ENCODE measurements around the gene HPSE2. TPM values are rescaled to one million over a fixed set of nuclear protein-coding genes. Genes with fewer than 3 reads are reported as not detected.

HPSE2 gene
- total RNA-seq, 1 donor from 2014 or later: not detected

DNA sequence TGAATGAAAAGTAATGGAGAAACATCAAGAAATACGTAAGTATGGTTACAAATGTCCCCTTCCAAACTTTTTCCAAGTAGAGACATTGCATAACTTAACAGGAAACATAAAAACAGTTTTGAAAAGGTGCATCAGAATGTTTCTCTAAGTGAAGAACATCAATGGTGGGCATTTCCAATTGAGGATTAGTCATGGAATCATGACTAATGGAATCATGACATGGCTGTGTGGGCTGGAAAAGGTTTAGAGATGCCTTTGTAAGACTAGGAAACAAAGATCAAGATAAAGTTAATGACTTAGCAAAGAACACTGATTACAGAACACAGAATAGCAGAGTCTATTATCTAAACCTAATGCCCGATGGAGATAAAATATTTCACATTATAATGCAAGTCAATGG lies 272.0 kb downstream of the HPSE2 start:
- H3K36me3 Mint-ChIP-seq (ENCODE audit: low read depth): no peaks in the 10 kb centered on the region
- DNase-seq (ENCODE audit: low spot score): no peak
- no peaks in the 10 kb centered on the region for H3K9me3 Mint-ChIP-seq
- intact Hi-C loops (cut with micrococcal nuclease): no loop called here
- H3K4me3 Mint-ChIP-seq (ENCODE audit: low read depth): no peak overlapping the region
- H3K27ac Mint-ChIP-seq: no peak overlapping the region
- H3K4me1 Mint-ChIP-seq (ENCODE audit: low read depth): no peaks in the 10 kb centered on the region
- no peaks in the 10 kb centered on the region for H3K27me3 Mint-ChIP-seq (ENCODE audit: low read depth)

DNA sequence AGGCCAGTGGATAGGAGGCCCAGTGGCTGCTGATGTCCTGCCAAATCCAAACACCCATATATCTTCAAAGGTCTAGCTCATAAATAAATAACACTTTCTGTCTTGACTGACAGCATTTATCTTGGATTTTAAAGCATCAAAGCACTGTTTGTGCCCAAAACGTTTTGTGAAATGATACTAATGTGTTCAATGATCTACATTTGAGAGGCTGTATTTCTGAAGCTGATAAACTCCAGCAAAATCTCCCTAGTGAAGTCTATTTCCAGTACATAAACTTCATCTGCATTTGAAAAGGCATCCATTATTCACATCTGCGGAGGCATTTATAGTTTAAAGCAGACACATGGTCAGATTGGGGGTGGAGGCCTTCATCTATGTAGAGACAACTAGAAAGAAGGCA lies 276.3 kb downstream of the HPSE2 start:
- H3K36me3 Mint-ChIP-seq (ENCODE audit: low read depth): no peaks in the 10 kb centered on the region
- intact Hi-C loops (cut with micrococcal nuclease): no loop called here
- no peak overlapping the region for H3K27ac Mint-ChIP-seq
- H3K4me1 Mint-ChIP-seq (ENCODE audit: low read depth): no peaks in the 10 kb centered on the region
- no peaks in the 10 kb centered on the region for H3K27me3 Mint-ChIP-seq (ENCODE audit: low read depth)
- no peak for DNase-seq (ENCODE audit: low spot score)
- H3K9me3 Mint-ChIP-seq: no peaks in the 10 kb centered on the region
- H3K4me3 Mint-ChIP-seq (ENCODE audit: low read depth): no peak overlapping the region

DNA sequence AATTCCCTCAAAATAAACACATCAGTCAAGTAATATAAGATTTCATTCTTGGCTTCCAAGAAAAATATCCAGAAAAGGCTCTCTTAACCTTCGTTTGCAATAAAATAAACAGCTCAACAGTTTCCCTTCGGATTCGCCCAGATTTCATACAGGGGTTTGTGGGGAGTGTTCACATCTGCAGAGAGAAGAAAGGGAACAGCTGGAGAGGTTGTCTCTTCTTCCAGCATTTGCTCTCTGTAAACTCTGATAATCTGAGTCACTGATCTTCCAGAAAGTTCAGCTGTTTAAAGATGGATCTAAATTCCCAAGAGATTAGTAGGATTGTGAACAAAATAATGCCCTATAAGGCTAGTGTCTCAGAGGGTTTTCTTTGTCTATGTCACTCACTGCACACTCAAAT lies 277.9 kb downstream of the HPSE2 start:
- intact Hi-C loops (cut with micrococcal nuclease): no loop called here
- Mint-ChIP-seq H3K4me3 (ENCODE audit: low read depth) (no peak overlapping the region), H3K4me1 (ENCODE audit: low read depth) (no peaks in the 10 kb centered on the region), H3K27me3 (ENCODE audit: low read depth) (no peaks in the 10 kb centered on the region), H3K36me3 (ENCODE audit: low read depth) (no peaks in the 10 kb centered on the region), H3K27ac (no peak overlapping the region), H3K9me3 (no peaks in the 10 kb centered on the region)
- DNase-seq (ENCODE audit: low spot score): no peak

DNA sequence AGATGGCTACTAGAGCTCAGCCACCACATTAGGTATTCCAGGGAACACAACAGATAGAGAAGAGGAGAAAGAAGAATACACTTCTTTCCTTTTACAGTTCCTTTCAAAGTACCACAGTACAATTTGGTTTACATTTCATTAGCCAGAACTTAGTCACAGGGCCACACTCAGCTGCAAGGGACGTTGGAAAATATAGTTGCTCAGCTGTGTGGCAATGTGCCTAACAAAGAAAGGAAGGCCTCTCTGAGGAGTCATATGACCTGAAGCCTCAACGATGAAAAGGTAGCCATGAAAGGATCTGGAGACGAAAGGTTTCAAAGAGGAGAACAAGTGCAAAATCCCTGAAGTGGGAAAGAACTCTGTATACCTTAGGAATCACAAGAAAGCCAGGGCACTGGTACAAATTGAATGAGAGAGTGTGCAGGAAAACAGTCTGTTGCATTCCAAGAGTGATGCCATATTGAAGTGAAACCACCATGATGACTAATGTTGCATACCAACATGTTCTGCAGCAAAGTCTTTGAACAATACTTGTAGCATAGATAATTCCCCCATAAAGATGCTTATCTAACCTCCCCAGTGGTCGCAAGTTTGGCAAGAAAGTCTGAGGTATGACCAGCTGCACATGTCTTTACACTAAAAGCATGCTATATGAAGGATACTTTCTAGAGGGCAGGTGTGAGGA lies 278.9 kb downstream of the HPSE2 start:
- H3K27me3 Mint-ChIP-seq (ENCODE audit: low read depth): no peaks in the 10 kb centered on the region

DNA sequence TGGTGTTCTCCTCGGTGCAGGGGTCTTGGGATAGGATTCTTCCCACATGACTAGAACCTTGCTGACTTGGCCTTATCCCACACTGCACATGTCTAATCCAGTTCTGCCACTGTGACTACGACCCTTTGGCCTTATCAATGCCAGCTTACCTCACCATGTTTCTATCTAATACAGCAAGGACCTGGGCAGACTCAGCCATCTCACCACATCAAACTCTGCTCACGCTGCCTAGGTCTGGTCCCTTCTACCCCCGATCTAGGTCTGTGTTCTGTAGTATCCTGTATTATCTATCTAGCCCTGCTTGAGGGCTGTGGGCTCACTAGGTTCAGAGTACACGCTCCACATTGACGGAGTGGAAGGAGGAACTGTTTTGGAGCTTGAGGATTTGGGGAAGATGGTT lies 282.4 kb downstream of the HPSE2 start:
- intact Hi-C loops (cut with micrococcal nuclease): no loop called here
- H3K36me3 Mint-ChIP-seq (ENCODE audit: low read depth): no peaks in the 10 kb centered on the region
- H3K9me3 Mint-ChIP-seq: no peaks in the 10 kb centered on the region
- DNase-seq (ENCODE audit: low spot score): no peak
- no peak overlapping the region for H3K4me3 Mint-ChIP-seq (ENCODE audit: low read depth)
- no peaks in the 10 kb centered on the region for H3K27me3 Mint-ChIP-seq (ENCODE audit: low read depth)
- no peak overlapping the region for H3K27ac Mint-ChIP-seq
- H3K4me1 Mint-ChIP-seq (ENCODE audit: low read depth): no peaks in the 10 kb centered on the region

More for the DNA sequence above, 278.9 kb downstream of the HPSE2 start:
- Mint-ChIP-seq H3K9me3 (no peaks in the 10 kb centered on the region), H3K4me3 (ENCODE audit: low read depth) (no peak overlapping the region), H3K36me3 (ENCODE audit: low read depth) (no peaks in the 10 kb centered on the region), H3K27ac (no peak overlapping the region), H3K4me1 (ENCODE audit: low read depth) (no peaks in the 10 kb centered on the region)
- DNase-seq (ENCODE audit: low spot score): no peak
- intact Hi-C loops (cut with micrococcal nuclease): no loop called here

DNA sequence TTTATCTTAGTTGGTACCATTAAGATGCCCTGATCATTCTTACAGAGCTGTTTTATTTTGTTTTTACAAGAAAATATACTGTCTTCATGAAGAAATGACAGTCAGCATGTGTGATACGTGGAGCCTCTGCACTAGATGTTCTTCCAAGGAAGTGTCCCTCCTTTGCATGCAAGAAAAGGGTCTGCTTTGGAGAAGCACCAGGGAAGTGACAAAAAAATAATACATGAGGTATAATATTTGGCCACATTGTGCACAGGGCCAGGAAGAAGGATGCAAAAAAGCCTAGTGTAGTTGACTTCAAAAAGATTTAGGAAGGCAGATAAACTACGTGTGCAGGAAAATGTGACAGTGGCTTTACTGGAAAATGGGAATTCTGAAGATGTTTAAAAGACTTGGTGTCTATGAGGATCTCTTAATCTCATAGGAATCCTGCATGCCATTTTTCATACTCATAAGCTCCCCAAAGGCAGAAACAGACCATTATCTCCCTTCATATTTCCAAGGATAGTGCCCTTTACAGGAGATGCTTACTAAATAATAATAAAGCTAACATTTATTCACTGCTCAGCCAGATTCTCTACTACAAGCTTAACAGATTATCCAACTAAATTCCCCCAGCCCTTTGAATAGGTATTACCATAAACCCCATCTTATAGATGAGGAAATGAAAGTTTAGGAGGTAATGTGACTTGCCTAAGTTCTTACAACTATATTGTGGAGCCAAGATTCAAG lies 284.2 kb downstream of the HPSE2 start:
- no peak overlapping the region for H3K27ac Mint-ChIP-seq
- H3K36me3 Mint-ChIP-seq (ENCODE audit: low read depth): no peaks in the 10 kb centered on the region
- intact Hi-C loops (cut with micrococcal nuclease): no loop called here
- H3K4me3 Mint-ChIP-seq (ENCODE audit: low read depth): no peak overlapping the region
- no peaks in the 10 kb centered on the region for H3K27me3 Mint-ChIP-seq (ENCODE audit: low read depth)
- no peak for DNase-seq (ENCODE audit: low spot score)
- H3K9me3 Mint-ChIP-seq: no peaks in the 10 kb centered on the region
- no peaks in the 10 kb centered on the region for H3K4me1 Mint-ChIP-seq (ENCODE audit: low read depth)

DNA sequence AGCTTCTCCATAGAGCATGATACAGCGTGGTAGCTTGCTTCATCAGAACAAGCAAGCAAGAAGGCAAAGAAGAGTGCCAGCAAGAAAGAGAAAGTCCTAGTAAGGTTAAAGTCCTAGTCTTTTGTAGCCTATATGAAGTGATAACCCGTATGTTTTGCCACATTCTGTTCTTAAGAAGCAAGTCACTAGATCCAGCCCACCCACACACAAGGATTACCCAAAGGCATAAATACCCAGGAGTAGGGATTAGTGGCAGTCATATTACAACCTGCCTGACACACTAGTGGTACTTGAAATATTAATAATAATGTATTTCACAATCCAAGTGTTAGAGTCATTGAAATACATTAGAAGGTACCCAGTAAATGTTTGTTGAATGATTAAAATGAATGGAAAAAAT lies 285.5 kb downstream of the HPSE2 start:
- Mint-ChIP-seq H3K9me3 (no peaks in the 10 kb centered on the region), H3K27ac (no peak overlapping the region), H3K4me1 (ENCODE audit: low read depth) (no peaks in the 10 kb centered on the region), H3K4me3 (ENCODE audit: low read depth) (no peak overlapping the region), H3K27me3 (ENCODE audit: low read depth) (no peaks in the 10 kb centered on the region), H3K36me3 (ENCODE audit: low read depth) (no peaks in the 10 kb centered on the region)
- intact Hi-C loops (cut with micrococcal nuclease): no loop called here
- DNase-seq (ENCODE audit: low spot score): no peak

DNA sequence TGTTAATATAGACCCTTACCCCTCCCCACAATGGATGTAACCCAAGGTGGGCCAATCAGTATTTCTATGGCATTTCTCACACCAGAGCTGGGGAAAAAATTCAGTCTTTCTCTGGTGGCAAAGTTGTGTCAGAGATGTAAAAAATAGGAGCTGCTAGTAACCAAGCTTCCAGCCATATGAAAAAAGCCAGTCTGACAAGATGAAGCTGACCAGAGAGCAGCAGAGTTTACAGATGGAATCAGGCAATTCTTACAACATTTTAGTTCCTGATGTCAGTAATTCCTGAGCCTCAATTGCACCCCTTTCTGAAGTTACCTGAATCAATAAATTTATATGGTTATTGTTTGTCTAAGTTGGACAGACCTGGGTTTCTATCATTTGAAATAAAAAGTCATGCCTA lies 286.3 kb downstream of the HPSE2 start:
- no peak overlapping the region for H3K27ac Mint-ChIP-seq
- intact Hi-C loops (cut with micrococcal nuclease): no loop called here
- no peaks in the 10 kb centered on the region for H3K4me1 Mint-ChIP-seq (ENCODE audit: low read depth)

DNA sequence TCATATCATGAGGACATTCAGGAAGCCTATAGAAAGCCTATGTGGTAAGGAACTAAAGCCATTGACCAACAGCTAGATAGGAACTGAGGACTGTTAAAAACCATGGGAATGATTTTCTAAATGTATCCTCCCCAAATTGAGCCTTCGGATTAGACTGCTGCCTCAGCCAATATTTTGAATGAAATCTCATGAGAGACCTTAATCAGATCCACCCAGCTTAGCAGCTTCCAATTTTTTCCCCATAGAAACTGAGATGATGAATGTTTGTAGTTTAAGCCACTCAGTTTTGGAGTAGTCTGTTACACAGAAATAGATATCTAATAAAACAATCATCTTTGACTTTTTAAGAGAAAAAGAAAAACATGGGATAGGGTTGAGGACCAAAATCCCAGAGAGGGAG lies 292.0 kb downstream of the HPSE2 start:
- no peaks in the 10 kb centered on the region for H3K36me3 Mint-ChIP-seq (ENCODE audit: low read depth)
- no peaks in the 10 kb centered on the region for H3K4me1 Mint-ChIP-seq (ENCODE audit: low read depth)
- intact Hi-C loops (cut with micrococcal nuclease): no loop called here
- no peaks in the 10 kb centered on the region for H3K9me3 Mint-ChIP-seq
- H3K4me3 Mint-ChIP-seq (ENCODE audit: low read depth): no peak overlapping the region
- no peak overlapping the region for H3K27ac Mint-ChIP-seq
- H3K27me3 Mint-ChIP-seq (ENCODE audit: low read depth): no peaks in the 10 kb centered on the region
- no peak for DNase-seq (ENCODE audit: low spot score)

More for the DNA sequence above, 286.3 kb downstream of the HPSE2 start:
- H3K36me3 Mint-ChIP-seq (ENCODE audit: low read depth): no peaks in the 10 kb centered on the region
- no peak overlapping the region for H3K4me3 Mint-ChIP-seq (ENCODE audit: low read depth)
- H3K9me3 Mint-ChIP-seq: no peaks in the 10 kb centered on the region
- no peaks in the 10 kb centered on the region for H3K27me3 Mint-ChIP-seq (ENCODE audit: low read depth)
- DNase-seq (ENCODE audit: low spot score): no peak

DNA sequence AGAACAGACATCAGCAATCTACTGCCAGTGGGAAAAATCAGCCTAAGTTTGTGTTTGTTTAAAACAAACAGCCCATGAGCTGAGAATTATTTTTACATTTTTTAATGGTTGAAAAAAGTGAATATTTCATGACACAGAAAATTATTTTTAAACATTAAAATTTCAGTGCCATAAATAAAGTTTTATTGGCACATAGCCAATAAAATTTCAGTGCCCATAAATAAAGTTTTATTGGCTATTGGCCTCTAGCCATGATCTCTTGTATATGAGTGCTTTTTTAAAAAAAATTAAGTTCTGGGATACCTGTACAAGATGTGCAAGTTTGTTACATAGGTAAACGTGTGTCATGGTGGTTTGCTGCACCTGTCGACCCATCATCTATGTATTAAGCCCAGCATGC lies 305.9 kb downstream of the HPSE2 start:
- intact Hi-C loops (cut with micrococcal nuclease): no loop called here
- H3K4me3 Mint-ChIP-seq (ENCODE audit: low read depth): no peak overlapping the region

DNA sequence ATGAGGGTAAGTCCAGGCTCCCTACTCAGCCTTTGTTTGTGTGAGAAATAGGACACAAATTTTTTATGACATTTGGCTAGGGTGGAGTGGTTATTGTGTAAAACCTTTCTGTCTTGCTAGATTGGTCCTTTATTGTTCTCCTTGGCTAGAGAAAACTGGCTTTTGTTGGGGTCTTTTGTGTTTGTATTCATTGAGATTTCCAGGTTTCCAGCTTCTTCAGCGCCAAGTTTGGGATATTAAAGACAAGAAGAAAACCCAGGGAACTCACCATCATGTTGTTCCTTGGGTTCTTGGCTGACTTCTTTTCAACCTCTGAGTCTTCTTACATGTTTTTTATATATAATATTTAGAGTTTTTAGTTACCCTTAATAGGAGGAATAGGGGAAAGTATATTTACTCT lies 310.0 kb downstream of the HPSE2 start:
- no peaks in the 10 kb centered on the region for H3K36me3 Mint-ChIP-seq (ENCODE audit: low read depth)
- intact Hi-C loops (cut with micrococcal nuclease): no loop called here
- H3K27ac Mint-ChIP-seq: no peak overlapping the region
- H3K9me3 Mint-ChIP-seq: no peaks in the 10 kb centered on the region
- DNase-seq (ENCODE audit: low spot score): no peak
- H3K4me3 Mint-ChIP-seq (ENCODE audit: low read depth): no peak overlapping the region
- no peaks in the 10 kb centered on the region for H3K4me1 Mint-ChIP-seq (ENCODE audit: low read depth)
- no peaks in the 10 kb centered on the region for H3K27me3 Mint-ChIP-seq (ENCODE audit: low read depth)

More for the DNA sequence above, 305.9 kb downstream of the HPSE2 start:
- Mint-ChIP-seq H3K9me3 (peaks cover 11% of the 10 kb centered on the region), H3K36me3 (ENCODE audit: low read depth) (no peaks in the 10 kb centered on the region), H3K27me3 (ENCODE audit: low read depth) (no peaks in the 10 kb centered on the region), H3K4me1 (ENCODE audit: low read depth) (no peaks in the 10 kb centered on the region), H3K27ac (no peak overlapping the region)
- no peak for DNase-seq (ENCODE audit: low spot score)

DNA sequence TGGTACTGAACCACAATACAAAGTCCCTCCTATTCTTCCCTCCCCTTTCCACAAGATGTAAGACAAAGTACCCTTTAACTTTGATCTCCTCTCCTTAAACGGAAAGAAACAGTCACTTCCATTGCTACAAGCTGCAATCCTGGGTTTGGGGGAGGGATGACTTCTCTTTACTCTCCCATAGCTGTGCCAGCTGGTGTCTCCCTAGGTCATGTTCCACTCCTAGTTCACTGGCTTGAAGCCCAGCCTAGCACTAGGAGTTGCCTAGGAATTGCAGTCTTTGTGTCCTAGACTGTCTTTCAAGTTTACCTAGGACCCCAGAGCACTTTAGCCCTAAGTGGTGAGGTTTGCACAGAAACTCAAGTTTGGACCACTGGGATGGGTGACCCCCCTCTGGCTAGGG lies 311.1 kb downstream of the HPSE2 start:
- no peaks in the 10 kb centered on the region for H3K27me3 Mint-ChIP-seq (ENCODE audit: low read depth)
- DNase-seq (ENCODE audit: low spot score): no peak
- intact Hi-C loops (cut with micrococcal nuclease): no loop called here

DNA sequence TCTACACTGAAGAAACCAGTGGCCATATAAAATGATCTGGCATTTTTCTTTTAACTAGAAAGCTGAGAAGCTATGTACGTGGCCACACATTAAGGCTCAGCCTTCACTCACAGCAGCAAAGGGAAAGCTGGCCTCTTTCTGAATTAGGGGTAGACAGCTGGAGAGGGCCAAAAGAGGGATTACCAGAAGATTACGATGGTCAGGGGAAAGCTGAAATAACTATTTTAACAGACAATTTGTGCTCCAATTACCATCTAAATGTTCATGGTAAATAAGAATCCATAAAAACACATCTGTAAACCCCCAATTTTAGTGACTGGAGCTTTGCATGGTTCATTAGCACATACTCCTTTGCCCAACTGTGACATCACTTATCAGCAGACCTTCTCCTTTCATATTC lies 314.3 kb downstream of the HPSE2 start:
- Mint-ChIP-seq H3K27me3 (ENCODE audit: low read depth) (no peaks in the 10 kb centered on the region), H3K4me1 (ENCODE audit: low read depth) (no peaks in the 10 kb centered on the region), H3K9me3 (no peaks in the 10 kb centered on the region), H3K4me3 (ENCODE audit: low read depth) (no peak overlapping the region), H3K36me3 (ENCODE audit: low read depth) (no peaks in the 10 kb centered on the region), H3K27ac (no peak overlapping the region)
- intact Hi-C loops (cut with micrococcal nuclease): no loop called here
- no peak for DNase-seq (ENCODE audit: low spot score)

More for the DNA sequence above, 311.1 kb downstream of the HPSE2 start:
- no peak overlapping the region for H3K4me3 Mint-ChIP-seq (ENCODE audit: low read depth)
- no peak overlapping the region for H3K27ac Mint-ChIP-seq
- no peaks in the 10 kb centered on the region for H3K9me3 Mint-ChIP-seq
- no peaks in the 10 kb centered on the region for H3K36me3 Mint-ChIP-seq (ENCODE audit: low read depth)
- no peaks in the 10 kb centered on the region for H3K4me1 Mint-ChIP-seq (ENCODE audit: low read depth)

Data from activated T-helper 2 cell treated with anti-CD3 and anti-CD28 coated beads, Interferon-gamma antibody, Interleukin-2, Interleukin-4, amounts not matched to agents 10 μg/mL and 5 μg/mL and 100 μg/mL, durations not matched to agents 14 hours and 24 hours and 36 hours (primary cell).